GM21526 (cell line): ENCODE measurements around the gene SEZ6L.

Experiments used
- ATAC-seq: cut with Tn5 transposase; IDR thresholded peaks from one replicate; pipeline ENCODE4 v1.9.1; 2021; ENCODE audit warnings: moderate library complexity; ENCODE audit not compliant: unreplicated experiment, low FRiP score

SEZ6L gene

DNA sequence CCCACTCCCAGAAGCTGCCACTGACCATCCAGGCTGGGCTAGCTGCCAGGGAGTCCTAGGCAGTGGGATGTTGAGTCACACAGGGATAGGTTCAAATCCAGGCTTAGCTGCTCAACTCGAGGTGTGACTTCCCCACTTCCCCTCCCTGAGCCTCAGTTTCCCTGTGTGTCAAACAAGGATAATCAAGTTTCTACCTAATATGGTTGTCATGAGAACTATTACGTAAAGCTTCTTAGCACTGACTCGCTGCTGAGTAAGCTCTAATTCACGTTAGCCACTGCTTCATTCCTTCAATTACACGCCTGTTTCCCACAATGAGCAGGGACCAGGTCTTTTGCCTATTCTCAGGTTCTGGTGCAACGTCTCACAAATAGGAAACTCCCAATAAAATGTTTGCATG, 67.7 kb downstream of the SEZ6L start:
- no peak for ATAC-seq

GRCh38 chr22:26238596-26238995, 69.3 kb downstream of the SEZ6L start:
- no peak for ATAC-seq

GRCh38 chr22:26239581-26239980, 70.3 kb downstream of the SEZ6L start:
- no peak for ATAC-seq

DNA sequence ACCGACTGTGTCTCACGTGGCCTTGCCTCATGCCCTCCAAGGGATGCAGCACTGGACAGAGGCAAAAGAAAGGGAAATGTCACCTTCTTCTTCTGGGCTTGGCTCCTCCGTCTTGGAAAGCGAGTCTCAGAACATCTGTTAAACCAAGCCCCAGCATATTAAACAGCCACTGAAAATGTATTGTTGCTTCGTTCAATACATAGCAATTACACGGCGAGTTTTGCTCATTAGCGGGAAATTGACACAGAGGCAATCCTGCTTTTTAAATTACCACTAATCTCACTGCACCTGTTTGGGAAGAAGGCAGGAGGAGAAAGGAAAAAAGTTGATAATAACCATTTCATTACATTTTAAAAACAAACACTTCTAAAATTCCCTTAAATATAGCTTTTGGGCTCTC, 72.1 kb downstream of the SEZ6L start:
- no peak for ATAC-seq

DNA sequence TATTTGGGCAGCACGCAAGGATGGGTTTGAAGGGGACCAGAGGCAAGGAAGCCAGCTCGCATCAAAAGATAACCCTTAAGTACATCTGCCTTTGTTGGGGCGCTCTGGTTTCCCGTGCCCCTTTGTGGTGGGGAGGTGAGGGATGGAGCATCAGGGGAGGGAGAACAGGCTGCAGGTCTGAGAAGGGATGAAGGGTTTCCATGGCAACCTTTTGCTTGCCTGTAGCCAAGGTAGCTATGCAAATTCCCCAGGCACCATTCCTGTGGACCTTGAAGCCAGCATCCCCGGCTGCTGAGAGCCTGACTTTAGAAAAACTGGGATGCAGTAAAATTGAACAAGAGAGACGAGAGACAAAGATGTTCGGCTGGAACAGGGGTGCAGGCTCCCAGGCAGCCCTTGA, 75.7 kb downstream of the SEZ6L start:
- ATAC-seq, result no peak

DNA sequence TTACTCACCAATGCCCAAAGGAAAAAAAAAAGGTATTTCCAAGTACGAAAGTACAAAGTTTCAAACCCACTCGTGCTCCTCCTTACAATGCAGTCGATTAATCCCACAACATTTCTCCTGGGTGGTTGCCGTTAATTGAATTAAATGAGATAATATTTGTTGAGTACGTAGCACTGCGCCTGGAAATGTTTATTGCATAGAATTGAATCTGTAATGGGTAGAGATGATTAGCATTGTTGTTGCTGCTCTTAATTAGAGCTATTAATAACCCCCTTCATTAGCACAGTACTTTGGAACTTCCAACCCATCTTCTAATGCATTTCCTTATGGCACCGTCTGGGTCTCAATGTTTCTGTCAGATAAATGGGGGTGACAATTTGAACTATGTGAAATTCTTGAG, 77.3 kb downstream of the SEZ6L start:
- no peak for ATAC-seq

GRCh38 chr22:26251869-26252268, 82.6 kb downstream of the SEZ6L start:
- ATAC-seq, result no peak

- ATAC-seq, result no peak
Observed at GRCh38 chr22:26259510-26259909, 90.2 kb downstream of the SEZ6L start.

DNA sequence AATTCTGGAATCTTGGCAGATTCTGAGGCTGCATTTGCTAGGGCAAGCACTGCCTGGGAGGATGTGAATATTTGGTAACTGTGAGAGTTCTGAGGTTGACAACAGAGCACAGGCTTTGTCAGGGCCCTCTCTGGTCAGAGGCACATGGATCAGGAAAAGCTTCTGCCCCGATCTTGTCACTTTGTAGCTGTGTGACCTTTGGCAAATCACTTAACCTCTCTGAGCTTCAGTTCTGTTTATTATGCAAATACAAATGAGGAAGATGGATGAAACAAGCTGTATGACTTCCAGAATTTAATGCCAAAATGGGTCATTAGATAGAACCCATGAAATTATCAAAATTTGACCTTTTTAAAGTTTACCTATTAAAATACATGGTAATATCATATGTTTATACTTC, 94.9 kb downstream of the SEZ6L start:
- ATAC-seq, result no peak

DNA sequence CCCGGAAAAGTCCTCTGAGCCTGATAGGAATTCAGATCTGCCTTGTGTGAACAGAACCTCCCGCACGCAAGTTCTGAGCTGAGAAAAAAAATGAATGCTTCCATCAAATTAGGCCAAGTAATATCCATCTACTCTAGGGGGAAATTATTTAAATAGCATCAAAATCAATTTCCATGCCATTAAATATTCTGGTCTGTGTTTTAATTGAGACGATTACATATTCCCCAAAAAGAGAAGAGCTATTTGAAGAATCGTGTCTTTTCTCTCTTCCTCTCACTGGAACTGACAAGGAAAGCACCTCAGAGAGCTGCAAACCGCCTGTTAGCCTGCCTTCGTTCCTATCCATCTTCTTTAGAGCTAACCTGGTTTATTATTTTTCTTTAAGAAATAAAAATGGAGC, 96.0 kb downstream of the SEZ6L start:
- ATAC-seq, result no peak

GRCh38 chr22:26265909-26266308, 96.6 kb downstream of the SEZ6L start:
- no peak for ATAC-seq

- ATAC-seq, result no peak
Observed at GRCh38 chr22:26267856-26268255, 98.6 kb downstream of the SEZ6L start.

GRCh38 chr22:26269572-26269971, 100.3 kb downstream of the SEZ6L start:
- ATAC-seq, result no peak

DNA sequence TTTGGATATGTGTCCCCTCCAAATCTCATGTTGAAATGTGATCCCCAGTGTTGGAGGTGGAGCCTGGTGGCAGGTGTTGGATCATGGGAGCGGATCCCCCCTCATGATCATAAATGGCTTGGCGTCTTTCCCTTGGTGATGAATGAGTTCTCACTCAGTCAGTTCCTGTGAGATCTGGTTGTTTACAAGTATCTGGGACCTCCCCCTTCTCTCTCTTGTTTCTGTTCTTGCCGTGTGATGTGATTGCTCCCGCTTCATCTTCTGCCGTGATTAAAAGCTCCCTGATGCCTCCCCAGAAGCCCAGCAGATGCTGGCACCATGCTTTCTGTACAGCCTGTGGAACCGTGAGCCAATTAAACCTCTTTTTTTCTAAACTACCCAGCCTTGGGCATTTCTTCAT, 102.2 kb downstream of the SEZ6L start:
- no peak for ATAC-seq

- no peak for ATAC-seq
Observed at GRCh38 chr22:26273011-26273675, 103.9 kb downstream of the SEZ6L start.

DNA sequence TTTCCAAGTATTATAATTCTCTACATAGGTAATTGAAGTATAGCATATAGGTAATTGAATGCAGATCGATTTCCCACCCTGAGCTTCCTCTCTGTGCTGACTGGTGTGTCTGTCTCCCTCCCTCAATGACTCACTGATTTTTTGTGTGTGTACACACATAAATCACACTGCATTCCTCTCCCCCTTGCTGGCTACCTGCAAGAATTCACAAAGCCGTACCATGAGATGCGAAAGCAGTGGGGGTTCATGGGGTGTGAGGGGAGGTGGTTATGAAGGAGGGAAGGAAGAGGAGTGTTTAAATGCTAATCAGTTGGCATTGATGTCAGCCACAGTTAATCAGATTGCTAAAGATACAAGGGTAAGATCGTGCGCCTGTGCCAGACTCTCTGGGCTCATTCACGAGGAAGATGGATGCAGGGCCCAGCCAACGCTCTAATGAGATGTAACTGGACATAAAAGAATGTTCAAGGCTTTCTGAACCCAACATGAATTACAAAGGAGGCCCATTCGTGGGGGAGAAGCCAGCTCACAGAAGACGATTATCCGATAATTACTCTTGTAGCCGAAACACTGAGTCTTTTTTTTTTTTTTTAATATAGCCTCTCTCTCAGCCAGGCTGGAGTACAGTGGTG, 107.4 kb downstream of the SEZ6L start:
- ATAC-seq, result no peak

DNA sequence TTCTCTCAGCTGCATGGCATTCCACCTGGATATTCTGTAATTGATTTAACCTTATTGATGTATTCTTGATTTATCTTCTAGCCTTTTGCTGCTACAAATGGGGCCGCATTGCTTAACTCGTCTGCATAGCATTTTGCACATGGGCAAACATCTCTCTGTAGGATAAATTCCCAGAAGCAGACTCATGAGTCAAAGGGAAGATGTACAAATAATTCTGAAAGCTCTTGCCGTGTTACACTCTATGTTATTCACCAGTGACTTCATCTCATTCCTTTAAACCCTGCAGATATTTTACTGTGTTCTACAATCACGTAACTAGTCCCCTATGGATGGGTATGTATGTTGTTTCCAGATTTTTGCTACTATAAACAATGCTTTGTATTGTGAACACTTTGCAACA, 112.7 kb downstream of the SEZ6L start:
- ATAC-seq, result no peak

DNA sequence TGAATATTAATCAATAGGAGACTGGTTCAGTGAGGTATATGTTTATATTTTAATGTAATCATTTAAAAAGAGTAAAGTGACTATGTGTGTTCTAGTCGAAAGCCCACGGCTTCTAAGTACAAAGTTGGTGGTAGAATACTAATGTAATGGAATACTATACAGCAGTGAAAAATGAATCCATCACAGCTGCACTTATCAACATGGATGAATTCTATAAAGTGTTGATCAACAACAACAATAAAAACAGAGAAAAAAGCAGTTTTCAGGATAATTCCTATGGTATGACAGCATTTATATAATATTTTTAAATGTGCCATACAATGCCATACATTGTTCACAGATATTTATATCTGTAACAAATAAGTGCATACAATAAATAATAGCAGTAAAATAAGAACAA, 114.1 kb downstream of the SEZ6L start:
- ATAC-seq, result no peak

GRCh38 chr22:26285632-26286031, 116.4 kb downstream of the SEZ6L start:
- ATAC-seq, result no peak

- no peak for ATAC-seq
Observed at GRCh38 chr22:26286091-26286820, 117.0 kb downstream of the SEZ6L start.

DNA sequence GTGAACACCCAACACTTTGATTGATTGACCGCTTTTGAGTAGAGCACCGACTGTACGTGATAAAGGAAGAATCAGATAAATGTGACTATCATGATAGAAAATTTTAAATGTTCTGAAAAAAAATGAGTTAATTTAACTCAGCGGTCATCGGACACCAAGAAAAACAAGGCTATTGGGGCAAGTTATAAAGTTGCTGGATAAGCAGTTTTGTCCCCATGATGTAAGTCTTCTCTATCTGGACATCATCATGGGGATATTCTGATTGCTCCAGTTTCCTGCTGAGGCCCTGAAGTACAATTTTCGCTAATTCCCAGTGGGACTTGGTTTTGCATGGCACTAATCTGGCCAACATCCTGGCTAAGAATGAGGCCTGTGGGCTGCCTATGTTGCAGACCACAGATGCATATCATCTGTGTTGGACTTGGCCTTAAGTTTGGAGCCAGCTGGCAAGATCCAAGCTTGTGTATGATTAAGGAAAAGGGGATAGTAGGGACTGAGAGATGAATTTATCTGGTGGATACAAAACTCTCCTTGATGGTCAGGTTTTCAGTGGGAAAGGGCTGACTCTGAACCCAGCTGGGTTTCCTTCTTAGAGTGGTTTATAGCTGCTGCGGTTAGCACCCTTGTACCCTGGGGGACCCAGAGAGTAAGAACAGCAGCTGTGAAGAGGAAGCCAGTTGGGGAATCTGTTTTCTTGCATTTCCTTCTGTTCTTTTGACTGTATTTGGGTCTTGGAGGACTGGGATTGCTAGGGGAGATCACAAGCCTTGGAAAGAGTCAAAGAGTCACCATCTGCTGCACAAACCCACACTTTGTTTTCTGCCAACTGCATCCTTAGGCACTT, 118.3 kb downstream of the SEZ6L start:
- ATAC-seq, result no peak
